GM12878 (cell line): ENCODE measurements around the gene POLG. TPM values are rescaled to one million over a fixed set of nuclear protein-coding genes. Genes with fewer than 3 reads are reported as not detected.
A peak's percentile ranks its signal among the peaks of the same experiment; 100 is the strongest.

ENCODE experiments used
- ATAC-seq: fragments of 200-7000 bp; cut with Tn5 transposase; 3 replicates; pipeline ENCODE4 v1.9.1; 2020; ENCODE audit warnings: mild to moderate bottlenecking, moderate library complexity
- BruUV-seq: library from RNA; stranded (reverse); fragments of 400-500 nt; replicated peaks from 2 replicates; lab custom pipeline; 2021; lab: Mats Ljungman, UMichigan
- CTCF ChIA-PET: fragments of 300-600 bp; sonication (Branson Sonifier 250); formaldehyde crosslinking; extraction: SDS; loops from one replicate; lab custom pipeline; 2021; ENCODE audit warnings: inconsistent platforms; lab: Yijun Ruan, JAX
- POLR2A ChIA-PET: fragments of 350-600 bp; formaldehyde crosslinking; extraction: SDS; loops from one replicate; lab custom pipeline; 2021; ENCODE audit warnings: inconsistent platforms; lab: Charles Lee
- RAD21 ChIA-PET: fragments of 300-600 bp; sonication (Branson Sonifier 250); formaldehyde crosslinking; loops from one replicate; lab custom pipeline; 2023; ENCODE audit warnings: antibody characterized with exemption; ENCODE audit not compliant: unreplicated experiment; lab: Charles Lee
- SMC1A ChIA-PET: fragments of 300-600 bp; sonication (Branson Sonifier 250); formaldehyde crosslinking; loops from one replicate; lab custom pipeline; 2023; ENCODE audit not compliant: unreplicated experiment, uncharacterized antibody; lab: Charles Lee
- DNase-seq: peaks from one replicate; pipeline ENCODE4 v3.0.0-alpha.2; 2011; ENCODE audit warnings: low read depth, low spot score
- FAIRE-seq: peaks from 3 replicates; lab custom pipeline; 2011; peaks lifted over from hg19 to GRCh38; lab: Jason Lieb, UNC
- H2AFZ ChIP-seq: 2 replicates; pipeline ENCODE4 v1.6.0; 2011; ENCODE audit warnings: low read depth, low read length, control low read depth; ENCODE audit not compliant: control insufficient read depth
- H3K27ac ChIP-seq: 2 replicates; pipeline ENCODE4 v1.5.1; 2011; ENCODE audit warnings: control low read depth; ENCODE audit not compliant: control insufficient read depth, insufficient read depth
- H3K27me3 ChIP-seq, 2 experiments: replicated peaks in 1 of 2; 2 replicates each; pipeline versions ENCODE4 v1.6.0 to v1.6.1; 2011; ENCODE audit warnings: low read length in 1 of 2; ENCODE audit not compliant: control insufficient read depth in 2 of 2, insufficient read depth in 2 of 2
- H3K36me3 ChIP-seq, 2 experiments: 2 replicates each; pipeline ENCODE4 v1.5.1; 2011; ENCODE audit warnings: low read length in 1 of 2; ENCODE audit not compliant: control insufficient read depth in 2 of 2, insufficient read depth in 2 of 2
- H3K4me1 ChIP-seq: 2 replicates; pipeline ENCODE4 v1.6.1; 2011; ENCODE audit warnings: mild to moderate bottlenecking, low read length, moderate library complexity, mixed read lengths; ENCODE audit not compliant: control insufficient read depth, insufficient read depth
- H3K4me2 ChIP-seq: 2 replicates; pipeline ENCODE4 v1.6.0; 2011; ENCODE audit warnings: control low read depth; ENCODE audit not compliant: control insufficient read depth, insufficient read depth
- H3K4me3 ChIP-seq: fragments of 200-600 bp; sonication (generic); 2 replicates; pipeline ENCODE4 v1.5.1; 2016
- H3K79me2 ChIP-seq: 2 replicates; pipeline ENCODE4 v1.6.0; 2011; ENCODE audit warnings: low read length; ENCODE audit not compliant: control insufficient read depth, insufficient read depth
- H3K9ac ChIP-seq: 2 replicates; pipeline ENCODE4 v1.8.0; 2011; ENCODE audit warnings: low read length, control low read depth, mixed read lengths; ENCODE audit not compliant: control insufficient read depth, insufficient read depth
- H3K9me3 ChIP-seq: replicated peaks from 3 replicates; pipeline ENCODE4 v1.5.1; 2011; ENCODE audit warnings: mild to moderate bottlenecking, low read length; ENCODE audit not compliant: control insufficient read depth, insufficient read depth
- H4K20me1 ChIP-seq: 2 replicates; pipeline ENCODE4 v1.6.0; 2011; ENCODE audit not compliant: control insufficient read depth, insufficient read depth
- EGR1 ChIP-seq, 2 experiments: IDR thresholded peaks; 1 replicate in 1 of 2; 2 replicates in 1 of 2; pipeline ENCODE4 v1.6.1; 2011 to 2012; ENCODE audit warnings: low read depth in 2 of 2, low read length in 2 of 2, borderline replicate concordance in 1 of 2, mild to moderate bottlenecking in 1 of 2, moderate library complexity in 1 of 2
- ELK1 ChIP-seq: IDR thresholded peaks from 2 replicates; pipeline ENCODE4 v1.6.1; 2012; ENCODE audit warnings: low read depth, low read length, improper control_type of control experiment
- EZH2 ChIP-seq: IDR thresholded peaks from 2 replicates; pipeline ENCODE4 v1.6.1; 2012; ENCODE audit warnings: low read depth, mild to moderate bottlenecking, control low read depth, inconsistent platforms, low read length, borderline replicate concordance; ENCODE audit not compliant: control insufficient read depth
- GATAD2B ChIP-seq: fragments of 450-650 bp; conservative IDR thresholded peaks from 2 replicates; pipeline ENCODE4 v1.6.1; 2017; ENCODE audit warnings: low read depth, mild to moderate bottlenecking, moderate library complexity
- HDAC2 ChIP-seq: fragments of 200-600 bp; sonication (generic); IDR thresholded peaks from 2 replicates; pipeline ENCODE4 v1.6.1; 2017
- IKZF2 ChIP-seq, 2 experiments: fragments of 450-650 bp; IDR thresholded peaks; 2 replicates each; pipeline ENCODE4 v1.6.1; 2017; ENCODE audit warnings: mild to moderate bottlenecking in 2 of 2, moderate library complexity in 2 of 2
- IRF4 ChIP-seq: IDR thresholded peaks from 2 replicates; pipeline ENCODE4 v1.6.1; 2011; ENCODE audit warnings: low read depth, low read length
- KAT2A ChIP-seq: conservative IDR thresholded peaks from 2 replicates; pipeline ENCODE4 v1.6.1; 2011; ENCODE audit warnings: low read depth, low read length; ENCODE audit not compliant: control insufficient read depth
- MEF2B ChIP-seq: fragments of 450-650 bp; IDR thresholded peaks from 2 replicates; pipeline ENCODE4 v1.6.1; 2018; ENCODE audit warnings: mild to moderate bottlenecking, moderate library complexity; ENCODE audit not compliant: partially characterized antibody, poor library complexity, severe bottlenecking
- NKRF ChIP-seq: fragments of 450-650 bp; conservative IDR thresholded peaks from 2 replicates; pipeline ENCODE4 v1.6.1; 2017; ENCODE audit warnings: mild to moderate bottlenecking, moderate library complexity
- PBX3 ChIP-seq: IDR thresholded peaks from 2 replicates; pipeline ENCODE4 v1.6.1; 2011; ENCODE audit warnings: mild to moderate bottlenecking, low read depth, low read length, moderate library complexity; ENCODE audit not compliant: insufficient replicate concordance
- POLR2AphosphoS2 ChIP-seq: IDR thresholded peaks from 2 replicates; pipeline ENCODE4 v1.6.1; 2011; ENCODE audit warnings: low read depth, mild to moderate bottlenecking, low read length, improper control_type of control experiment, moderate library complexity
- SKIL ChIP-seq: fragments of 450-650 bp; IDR thresholded peaks from 2 replicates; pipeline ENCODE4 v1.6.1; 2017; ENCODE audit warnings: mild to moderate bottlenecking, low read depth, inconsistent platforms; ENCODE audit not compliant: poor library complexity, severe bottlenecking
- SP1 ChIP-seq: IDR thresholded peaks from one replicate; pipeline ENCODE4 v1.6.1; 2011; ENCODE audit warnings: low read depth, low read length
- TAF1 ChIP-seq: IDR thresholded peaks from 2 replicates; pipeline ENCODE4 v1.6.1; 2011; ENCODE audit warnings: mild to moderate bottlenecking, low read depth, low read length, borderline replicate concordance
- TARDBP ChIP-seq: IDR thresholded peaks from 2 replicates; pipeline ENCODE4 v1.6.1; 2016; ENCODE audit warnings: borderline replicate concordance
- YY1 ChIP-seq: IDR thresholded peaks from 2 replicates; pipeline ENCODE4 v1.6.1; 2011; ENCODE audit warnings: low read depth, mild to moderate bottlenecking, low read length
- WGBS: methylation state at CpG from one replicate; pipeline ENCODE4 v1.1.6; 2016; ENCODE audit warnings: low lambda C conversion rate; ENCODE audit not compliant: insufficient replicate concordance, insufficient coverage; ENCODE audit errors: missing lambda C conversion rate; 5-methylcytosine and 5-hydroxymethylcytosine counted together
- in situ Hi-C: fragments of 300-500 bp; cut with MboI; formaldehyde crosslinking; loops from 9 replicates; pipeline ENCODE4 v1.14.3; 2018; ENCODE audit warnings: mixed read lengths
- intact Hi-C: fragments of 100-400 bp; cut with micrococcal nuclease; formaldehyde crosslinking; loops from one replicate; pipeline ENCODE4 v1.14.2; 2022; ENCODE audit not compliant: unreplicated experiment
- polyA plus RNA-seq, 11 experiments: library from polyadenylated mRNA; depleted of rRNA in 4 of 11; unstranded in 6 of 11; stranded (reverse) in 5 of 11; fragments of >200 nt; fragmentation: Nextera tagmentation in 4 of 11; fragmentation: Illumina TruSeq in 1 of 11; extraction: Ambion mirVana in 4 of 11; extraction: Trizol in 1 of 11; gene quantifications; 1 replicate in 1 of 11; 2 replicates in 10 of 11; pipeline versions ENCODE4 v1.2.1 to v1.2.3, GENCODE V29; 2011 to 2016; ENCODE audit warnings: inconsistent platforms in 2 of 11, missing spikeins in 2 of 11, low read depth in 1 of 11
- total RNA-seq, 4 experiments: library from RNA; depleted of rRNA in 3 of 4; stranded (reverse); fragments of >200 nt in 3 of 4; fragmentation: Illumina TruSeq in 1 of 4; extraction: Trizol in 1 of 4; gene quantifications; 2 replicates each; pipeline versions ENCODE4 v1.2.1 to v1.2.3, GENCODE V29; 2013 to 2021

The POLG gene
- total and polyA plus RNA-seq, 10 of the 15 experiments (the other 5 are each of a cell fraction or from before 2014, with no cell fraction given) = 14.8 to 71.1 (median 33.0) TPM

- CTCF ChIA-PET = interaction anchor here (0.6 to 13.0 kb wide), 4 partner anchors 24 to 244 kb away, joined by 3 to 116 read pairs (median 3); no protein-coding TSS in a partner anchor
- Histone ChIP-seq H3K9me3 (no peaks in the 10 kb centered on the region), H4K20me1 (peaks cover 8% of the 10 kb centered on the region), H3K27me3 (no peaks in the 10 kb centered on the region), H3K27ac (peak overlapping the region; percentile 90), H3K9ac (peak overlapping the region; percentile 91), H3K4me2 (peak overlapping the region; percentile 88), H3K79me2 (peaks cover 49% of the 10 kb centered on the region), H3K4me3 (peak overlapping the region; percentile 76), H2AFZ (peak overlapping the region; percentile 62), H3K4me1 (peaks cover 31% of the 10 kb centered on the region), H3K36me3 (peaks cover 7 to 27% of the 10 kb centered on the region in 2 experiments)
- RAD21 ChIA-PET = interaction anchor here (0.7 to 0.9 kb wide), 2 partner anchors 244 to 246 kb away, joined by 3 read pairs; partner anchors contain the start of gene ABHD2
- 1% methylated on average over 43 of the region's 43 CpGs for WGBS
- POLR2A ChIA-PET = interaction anchor here (0.6 to 2.0 kb wide), 3 partner anchors 89 to 241 kb away, joined by 3 to 8 read pairs (median 4); partner anchors contain the start of genes FANCI and TICRR
- no TSS peak for BruUV-seq
- in situ Hi-C loops = no loop called here
- no peak for DNase-seq
- no peak for ATAC-seq
- FAIRE-seq = no peak
- intact Hi-C loops = loop anchor here (5.0 kb wide), 1 partner anchor 127 kb away; no protein-coding TSS in a partner anchor
- SMC1A ChIA-PET = no interaction called here
- TF ChIP-seq MEF2B = peak; percentile 68
- no peak for TF ChIP-seq POLR2AphosphoS2
- TF ChIP-seq IKZF2 (IDR thresholded peaks at IDR 0.05) = no peak
- TF ChIP-seq IRF4 = no peak
- TF ChIP-seq PBX3 = no peak
- TF ChIP-seq KAT2A = no peak
- no peak for TF ChIP-seq EZH2
- TF ChIP-seq NKRF = 0 out of 2 replicates have a peak, but pooled peaks have one; percentile 77
- peak; percentile 86 for TF ChIP-seq YY1
- TF ChIP-seq EGR1 (IDR thresholded peaks at IDR 0.05; ENCODE audit: borderline replicate concordance in 1 of 2, low read depth in 2 of 2, low read length in 2 of 2) = peak in 1 of 2 experiments; percentile 85; a peak in 1 of 3 replicates
- TF ChIP-seq GATAD2B = no peak
- TF ChIP-seq TARDBP = no peak
- no peak for TF ChIP-seq SP1
- TF ChIP-seq TAF1 = no peak
- TF ChIP-seq HDAC2 = no peak
- no peak for TF ChIP-seq ELK1
- TF ChIP-seq SKIL = no peak
Observed at GRCh38 chr15:89333959-89334509, 590 bp downstream of the POLG start.
